Peyer's patch (tissue), 4 donors: ENCODE results near the gene CXorf49B. TPM values are rescaled to one million over a fixed set of nuclear protein-coding genes. Genes with fewer than 3 reads are reported as not detected.
"Not testable (repeated sequence)": the region's sequence is repeated elsewhere in the genome, so short reads cannot be mapped to it uniquely, and the experiment has no call there.

Experiments
- DNase-seq, 3 donors: peaks; one replicate each; pipeline ENCODE4 v3.0.0-alpha.2; 2017 to 2019
- H3K27ac ChIP-seq, 4 donors: fragments of 200-600 bp; sonication (generic); one replicate each; pipeline ENCODE4 v1.5.1; 2016 to 2019
- H3K27me3 ChIP-seq, 2 donors: fragments of 200-600 bp; sonication (generic); one replicate each; pipeline ENCODE4 v1.5.1; 2019
- H3K36me3 ChIP-seq, 3 donors: fragments of 200-600 bp; sonication (generic); one replicate each; pipeline ENCODE4 v1.5.1; 2016 to 2019
- H3K4me1 ChIP-seq, 4 donors: fragments of 200-600 bp; sonication (generic); one replicate each; pipeline ENCODE4 v1.5.1; 2016 to 2019
- H3K4me3 ChIP-seq, 4 donors: fragments of 200-600 bp; sonication (generic); 1 replicate in 3 of 4; 2 replicates in 1 of 4; pipeline ENCODE4 v1.5.1; 2016 to 2019; ENCODE audit warnings: mild to moderate bottlenecking in 1 of 4
- H3K9me3 ChIP-seq, 4 donors: fragments of 200-600 bp; sonication (generic); one replicate each; pipeline ENCODE4 v1.5.1; 2016 to 2019; ENCODE audit warnings: mild to moderate bottlenecking in 1 of 4
- POLR2A ChIP-seq, 2 donors: fragments of 450-650 bp; IDR thresholded peaks; one replicate each; pipeline ENCODE4 v1.5.1; 2017; ENCODE audit warnings: antibody characterized with exemption in 2 of 2, mild to moderate bottlenecking in 2 of 2, moderate library complexity in 2 of 2
- small RNA-seq, 2 donors: library from RNA; depleted of rRNA; stranded (forward); fragments of <200 nt; gene quantifications; one replicate each; pipeline ENCODE3, GENCODE V24; 2016
- total RNA-seq, 4 donors: library from RNA; depleted of rRNA; stranded (reverse); fragments of >200 nt; gene quantifications; one replicate each; pipeline ENCODE4 v1.1.0, GENCODE V29; 2016
- TF ChIP-seq, protein P1 (sequence below), 6 experiments: fragments of 450-650 bp in 4 of 6; fragments of 200-600 bp in 2 of 6; sonication (generic) in 1 of 6; IDR thresholded peaks; one replicate each; pipeline ENCODE4 v1.5.1; 2017 to 2019; ENCODE audit warnings: antibody characterized with exemption in 6 of 6, mild to moderate bottlenecking in 3 of 6, moderate library complexity in 1 of 6

CXorf49B gene
- total RNA-seq, 4 donors from 2014 or later = not detected

DNA sequence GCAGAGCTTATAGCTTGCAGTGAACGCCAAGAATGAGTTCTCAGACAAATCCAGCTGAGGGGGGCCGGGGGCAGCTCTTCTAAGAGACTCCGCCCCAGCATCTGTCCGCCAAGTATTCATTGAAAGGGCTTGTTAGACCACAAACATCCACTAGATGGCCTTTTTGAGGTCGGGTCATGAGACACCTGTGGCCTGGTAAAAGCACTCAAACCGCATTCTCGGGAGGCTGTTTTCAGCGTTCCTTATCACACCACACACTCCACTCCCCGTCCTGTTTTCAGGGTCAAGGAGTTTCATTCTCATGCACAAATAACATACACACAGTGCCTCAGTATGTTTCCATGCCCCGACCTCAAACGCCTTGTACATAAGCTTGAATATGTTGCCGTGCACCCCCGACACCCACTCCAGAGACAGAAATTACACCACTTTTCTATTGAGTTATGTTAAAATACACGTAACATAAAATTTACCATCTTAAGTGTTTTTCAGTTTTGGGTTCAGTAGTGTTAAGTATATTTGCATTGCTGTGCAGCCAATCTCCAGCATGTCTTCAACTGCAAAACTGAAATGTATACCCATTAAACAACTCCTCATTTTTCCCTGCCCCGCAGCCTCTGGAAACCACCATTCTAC, 21.3 kb downstream of the CXorf49B start:
- not testable (repeated sequence) for H3K27me3 ChIP-seq, H3K4me3 ChIP-seq, H3K4me1 ChIP-seq, DNase-seq, H3K27ac ChIP-seq, H3K36me3 ChIP-seq, H3K9me3 ChIP-seq

DNA sequence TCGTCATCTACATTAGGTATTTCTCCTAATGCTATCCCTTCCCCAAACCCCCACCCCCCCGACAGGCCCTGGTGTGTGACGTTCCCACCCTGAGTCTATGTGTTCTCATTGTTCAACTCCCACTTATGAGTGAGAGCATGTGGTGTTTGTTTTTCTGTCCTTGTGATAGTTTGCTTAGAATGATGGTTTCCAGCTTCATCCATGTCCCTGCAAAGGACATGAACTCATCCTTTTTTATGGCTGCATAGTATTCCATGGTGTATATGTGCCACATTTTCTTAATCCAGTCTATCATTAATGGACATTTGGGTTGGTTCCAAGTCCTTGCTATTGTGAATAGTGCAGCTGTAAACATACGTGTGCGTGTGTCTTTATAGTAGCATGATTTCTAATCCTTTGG, 43.3 kb downstream of the CXorf49B start:
- not testable (repeated sequence) for H3K4me3 ChIP-seq, H3K9me3 ChIP-seq, DNase-seq, H3K27me3 ChIP-seq, H3K27ac ChIP-seq, H3K36me3 ChIP-seq, H3K4me1 ChIP-seq

DNA sequence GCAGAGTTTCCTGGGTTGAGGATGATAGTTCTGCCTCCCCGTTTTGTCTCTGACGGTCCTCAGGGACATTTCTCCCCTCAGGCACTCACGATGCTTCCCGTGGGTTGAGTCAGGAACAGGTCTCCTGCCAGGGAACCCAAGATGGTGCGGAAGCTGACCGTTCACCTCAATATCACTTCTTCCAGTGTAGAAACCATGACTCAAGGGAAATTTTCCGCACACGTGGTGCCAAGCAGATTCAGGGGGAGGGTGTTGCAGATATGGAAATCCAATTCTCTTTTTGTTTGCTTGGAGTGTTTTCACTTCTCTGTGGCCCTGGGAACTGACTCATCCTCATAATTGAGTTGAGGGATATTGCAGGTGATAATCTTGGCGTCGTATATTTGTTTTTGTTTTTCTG, 46.7 kb downstream of the CXorf49B start:
- TF ChIP-seq, protein P1, sequence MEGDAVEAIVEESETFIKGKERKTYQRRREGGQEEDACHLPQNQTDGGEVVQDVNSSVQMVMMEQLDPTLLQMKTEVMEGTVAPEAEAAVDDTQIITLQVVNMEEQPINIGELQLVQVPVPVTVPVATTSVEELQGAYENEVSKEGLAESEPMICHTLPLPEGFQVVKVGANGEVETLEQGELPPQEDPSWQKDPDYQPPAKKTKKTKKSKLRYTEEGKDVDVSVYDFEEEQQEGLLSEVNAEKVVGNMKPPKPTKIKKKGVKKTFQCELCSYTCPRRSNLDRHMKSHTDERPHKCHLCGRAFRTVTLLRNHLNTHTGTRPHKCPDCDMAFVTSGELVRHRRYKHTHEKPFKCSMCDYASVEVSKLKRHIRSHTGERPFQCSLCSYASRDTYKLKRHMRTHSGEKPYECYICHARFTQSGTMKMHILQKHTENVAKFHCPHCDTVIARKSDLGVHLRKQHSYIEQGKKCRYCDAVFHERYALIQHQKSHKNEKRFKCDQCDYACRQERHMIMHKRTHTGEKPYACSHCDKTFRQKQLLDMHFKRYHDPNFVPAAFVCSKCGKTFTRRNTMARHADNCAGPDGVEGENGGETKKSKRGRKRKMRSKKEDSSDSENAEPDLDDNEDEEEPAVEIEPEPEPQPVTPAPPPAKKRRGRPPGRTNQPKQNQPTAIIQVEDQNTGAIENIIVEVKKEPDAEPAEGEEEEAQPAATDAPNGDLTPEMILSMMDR (IDR thresholded peaks at IDR 0.05) = no peak
- TF ChIP-seq POLR2A (IDR thresholded peaks at IDR 0.05) = no peak
- no peaks in the 10 kb centered on the region for H3K9me3 ChIP-seq
- H3K4me1 ChIP-seq = no peaks in the 10 kb centered on the region
- H3K36me3 ChIP-seq = no peaks in the 10 kb centered on the region
- DNase-seq = no peak
- H3K4me3 ChIP-seq = no peak overlapping the region
- H3K27me3 ChIP-seq = no peaks in the 10 kb centered on the region
- no peak overlapping the region for H3K27ac ChIP-seq

DNA sequence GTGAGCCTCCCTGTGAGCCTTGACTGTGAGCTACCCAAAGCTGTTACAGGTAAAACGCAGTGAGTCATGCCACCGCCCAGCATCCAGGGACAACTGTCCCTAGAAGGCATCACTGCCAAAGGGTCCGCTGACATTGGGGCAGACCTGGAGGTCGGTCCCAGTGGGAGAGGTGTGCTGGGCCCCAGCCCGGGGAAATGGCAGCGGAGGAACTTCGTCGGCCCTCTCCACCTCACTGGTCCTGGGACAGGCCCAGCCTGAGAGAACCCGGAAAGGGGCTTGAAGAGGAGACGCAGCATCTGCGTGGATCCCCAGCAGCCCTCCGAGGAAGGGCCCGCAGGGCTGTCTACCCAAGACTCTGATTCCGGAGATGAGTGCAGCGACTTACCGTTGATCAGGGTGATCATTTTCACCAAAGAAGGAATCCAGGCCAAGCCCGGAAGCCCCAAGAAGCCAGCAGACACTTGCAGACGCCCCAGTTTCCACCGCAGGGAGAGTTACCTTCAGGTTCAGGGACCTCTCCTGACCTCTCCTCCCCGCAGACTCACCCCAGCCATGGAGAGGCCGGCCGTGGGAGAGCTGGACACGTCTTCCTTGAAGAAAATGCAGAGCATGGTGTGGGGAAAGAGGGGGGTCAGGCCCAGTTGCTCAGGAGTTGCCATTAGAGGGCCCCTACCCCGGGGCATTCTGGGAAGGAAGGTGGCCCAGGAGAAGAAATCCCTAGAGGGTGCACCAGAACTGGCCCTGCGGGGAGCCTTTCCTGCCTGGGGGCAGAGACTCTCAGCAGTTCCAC, 51.2 kb downstream of the CXorf49B start:
- TF ChIP-seq, protein P1 (IDR thresholded peaks at IDR 0.05) = no peak
- no peak for TF ChIP-seq POLR2A (IDR thresholded peaks at IDR 0.05)
- Histone ChIP-seq H3K36me3 (no peaks in the 10 kb centered on the region), H3K4me1 (no peaks in the 10 kb centered on the region), H3K27ac (no peak overlapping the region), H3K9me3 (no peaks in the 10 kb centered on the region), H3K4me3 (no peak overlapping the region), H3K27me3 (no peaks in the 10 kb centered on the region)
- DNase-seq = no peak

DNA sequence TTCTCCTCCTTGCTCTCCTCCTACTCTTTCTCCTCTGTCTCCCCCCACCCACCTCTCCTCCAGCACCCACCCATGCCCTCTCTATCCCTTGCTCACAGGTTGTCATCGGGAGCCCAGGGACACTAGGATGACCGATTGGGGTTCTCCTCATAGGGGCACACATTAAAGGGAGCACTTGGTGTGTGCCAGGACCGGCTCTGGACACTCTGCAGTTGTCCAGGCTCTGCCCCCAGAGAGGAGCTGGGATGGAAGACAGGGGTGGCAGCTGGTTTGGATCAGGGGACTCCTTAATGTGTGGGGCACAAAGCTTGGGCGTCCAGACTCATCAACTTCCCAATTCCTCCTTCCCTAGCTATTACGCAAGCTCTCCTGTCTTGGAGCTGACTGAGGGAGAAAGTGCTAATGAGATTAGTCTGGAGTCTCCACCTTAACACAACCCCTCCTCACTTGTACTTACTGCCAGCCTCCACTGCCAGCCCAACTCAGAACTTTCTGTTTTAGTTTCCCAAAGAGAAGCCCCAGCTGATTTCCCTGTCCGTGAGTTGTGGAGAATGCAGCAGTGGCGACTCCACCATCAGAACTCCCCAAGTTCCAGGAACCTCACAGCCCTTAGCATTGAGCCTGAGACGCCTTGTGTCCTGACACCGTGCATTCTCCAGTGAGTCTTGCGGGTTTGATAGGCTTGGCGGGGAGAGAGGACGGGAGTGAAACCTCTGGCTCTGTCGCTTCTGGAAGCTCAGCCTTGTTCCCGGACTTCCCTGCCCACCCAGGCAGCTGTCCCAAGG, 52.2 kb downstream of the CXorf49B start:
- H3K36me3 ChIP-seq = no peaks in the 10 kb centered on the region
- DNase-seq = no peak
- no peaks in the 10 kb centered on the region for H3K27me3 ChIP-seq

DNA sequence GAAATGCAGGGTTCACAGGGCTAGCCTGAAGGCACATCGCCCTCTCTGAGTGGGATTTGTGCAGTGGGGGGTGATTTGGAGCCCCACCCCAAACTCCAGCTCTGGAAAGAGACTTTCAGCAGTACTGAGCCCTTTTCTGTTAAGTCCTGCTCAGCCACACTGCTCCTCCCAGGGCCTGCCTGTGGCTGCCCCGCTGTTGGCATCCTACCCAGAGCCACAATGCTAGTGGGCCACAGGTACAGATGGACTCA, 52.7 kb downstream of the CXorf49B start:
- Histone ChIP-seq H3K27me3 (no peaks in the 10 kb centered on the region), H3K4me3 (no peak overlapping the region), H3K4me1 (no peaks in the 10 kb centered on the region), H3K27ac (no peak overlapping the region), H3K36me3 (no peaks in the 10 kb centered on the region), H3K9me3 (no peaks in the 10 kb centered on the region)
- TF ChIP-seq POLR2A (IDR thresholded peaks at IDR 0.05) = no peak
- TF ChIP-seq, protein P1 (IDR thresholded peaks at IDR 0.05) = no peak
- DNase-seq = no peak

More for the DNA sequence above, 52.2 kb downstream of the CXorf49B start:
- Histone ChIP-seq H3K4me3 (no peak overlapping the region), H3K9me3 (no peaks in the 10 kb centered on the region), H3K27ac (no peak overlapping the region), H3K4me1 (no peaks in the 10 kb centered on the region)
- TF ChIP-seq POLR2A (IDR thresholded peaks at IDR 0.05) = no peak
- TF ChIP-seq, protein P1 (IDR thresholded peaks at IDR 0.05) = no peak

Small RNA genes within 50 kb of the gene (small RNA-seq; reads per million reads assigned to genes)
- 0 reads per million in 2 donors for gene BX276092.1
- gene BX276092.6 = 0 reads per million in 2 donors
- gene BX276092.8 = 0 reads per million in 2 donors

Other genes with a start within 250 kb of the CXorf49B start
- 100 to 1,000 TPM; 118 to 297 (median 183) TPM for gene OGT, start 230.2 kb upstream of the CXorf49B start, total RNA-seq
- gene GCNA, start 184.9 kb upstream of the CXorf49B start, total RNA-seq = 10 to 100 TPM in 1 of 4 donors, 1 to 10 TPM in 3; 3.0 to 15.7 (median 4.9) TPM
- gene CXCR3, start 144.8 kb upstream of the CXorf49B start, total RNA-seq = 1 to 10 TPM in 3 of 4 donors, not detected in 1; 4.4 to 9.2 (median 8.4) TPM
- gene CXorf49, start 45.1 kb upstream of the CXorf49B start, total RNA-seq = not detected
- gene NHSL2, start 147.5 kb downstream of the CXorf49B start, total RNA-seq = 1 to 10 TPM in 3 of 4 donors, under 1 TPM in 1; 0.53 to 2.9 (median 2.2) TPM